Breast epithelium (tissue), 3 donors: ENCODE data around the gene GARRE1.

ENCODE experiments used
- POLR2A ChIP-seq: fragments of 450-650 bp; IDR thresholded peaks from one replicate; pipeline ENCODE4 v1.6.1; 2016; ENCODE audit warnings: antibody characterized with exemption, mild to moderate bottlenecking, moderate library complexity
- POLR2AphosphoS5 ChIP-seq, 3 donors: sonication (generic); formaldehyde crosslinking; IDR thresholded peaks; one replicate each; pipeline ENCODE4 v1.6.1; 2017; ENCODE audit warnings: antibody characterized with exemption in 3 of 3
- TF ChIP-seq, protein P1 (sequence below), 3 donors: fragments of 450-650 bp; IDR thresholded peaks; one replicate each; pipeline ENCODE4 v1.5.1; 2016 to 2017; ENCODE audit warnings: antibody characterized with exemption in 3 of 3, mild to moderate bottlenecking in 3 of 3, moderate library complexity in 3 of 3

DNA sequence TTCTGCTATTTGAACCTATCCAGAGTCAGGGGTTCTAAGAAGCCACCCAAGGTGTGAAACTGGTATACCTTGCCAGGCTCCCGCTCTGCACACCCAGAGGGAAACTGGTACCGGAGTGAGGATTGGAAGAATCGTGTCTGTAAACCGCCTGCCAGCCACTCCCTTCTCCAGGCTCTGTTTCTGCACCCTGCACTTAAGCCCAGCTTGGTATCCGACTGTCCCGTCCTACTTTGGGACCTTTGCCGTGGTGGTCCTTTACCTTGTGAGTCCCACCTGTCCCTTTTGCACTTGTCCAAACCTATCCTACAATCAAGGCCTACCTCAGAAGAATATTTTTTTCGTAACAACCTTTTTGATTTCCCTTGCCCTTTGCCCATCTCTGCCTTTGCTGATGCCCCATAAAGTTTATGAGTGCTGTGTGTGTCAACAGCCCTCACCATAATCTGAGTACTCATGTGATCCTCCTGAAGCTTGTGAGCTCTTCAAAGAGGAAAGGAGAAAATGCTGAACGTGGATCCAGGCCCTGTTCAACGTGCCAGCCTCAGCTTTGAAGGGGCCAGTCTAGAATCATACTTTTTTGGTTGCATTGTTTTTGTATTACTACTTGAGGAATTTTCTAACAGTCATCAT, 44.7 kb downstream of the GARRE1 start:
- TF ChIP-seq, protein P1, sequence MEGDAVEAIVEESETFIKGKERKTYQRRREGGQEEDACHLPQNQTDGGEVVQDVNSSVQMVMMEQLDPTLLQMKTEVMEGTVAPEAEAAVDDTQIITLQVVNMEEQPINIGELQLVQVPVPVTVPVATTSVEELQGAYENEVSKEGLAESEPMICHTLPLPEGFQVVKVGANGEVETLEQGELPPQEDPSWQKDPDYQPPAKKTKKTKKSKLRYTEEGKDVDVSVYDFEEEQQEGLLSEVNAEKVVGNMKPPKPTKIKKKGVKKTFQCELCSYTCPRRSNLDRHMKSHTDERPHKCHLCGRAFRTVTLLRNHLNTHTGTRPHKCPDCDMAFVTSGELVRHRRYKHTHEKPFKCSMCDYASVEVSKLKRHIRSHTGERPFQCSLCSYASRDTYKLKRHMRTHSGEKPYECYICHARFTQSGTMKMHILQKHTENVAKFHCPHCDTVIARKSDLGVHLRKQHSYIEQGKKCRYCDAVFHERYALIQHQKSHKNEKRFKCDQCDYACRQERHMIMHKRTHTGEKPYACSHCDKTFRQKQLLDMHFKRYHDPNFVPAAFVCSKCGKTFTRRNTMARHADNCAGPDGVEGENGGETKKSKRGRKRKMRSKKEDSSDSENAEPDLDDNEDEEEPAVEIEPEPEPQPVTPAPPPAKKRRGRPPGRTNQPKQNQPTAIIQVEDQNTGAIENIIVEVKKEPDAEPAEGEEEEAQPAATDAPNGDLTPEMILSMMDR (IDR thresholded peaks at IDR 0.05): no peak
- no peak for TF ChIP-seq POLR2A
- TF ChIP-seq POLR2AphosphoS5 (IDR thresholded peaks at IDR 0.05): no peak
